ENCODE measurements around the gene LIMK2. TPM values are rescaled to one million over a fixed set of nuclear protein-coding genes. Genes with fewer than 3 reads are reported as not detected.
"Not testable (repeated sequence)": the region's sequence is repeated elsewhere in the genome, so short reads cannot be mapped to it uniquely, and the experiment has no call there.

The LIMK2 gene
- total RNA-seq, 2 donors from 2014 or later, result 59.5 to 61.4 TPM

DNA sequence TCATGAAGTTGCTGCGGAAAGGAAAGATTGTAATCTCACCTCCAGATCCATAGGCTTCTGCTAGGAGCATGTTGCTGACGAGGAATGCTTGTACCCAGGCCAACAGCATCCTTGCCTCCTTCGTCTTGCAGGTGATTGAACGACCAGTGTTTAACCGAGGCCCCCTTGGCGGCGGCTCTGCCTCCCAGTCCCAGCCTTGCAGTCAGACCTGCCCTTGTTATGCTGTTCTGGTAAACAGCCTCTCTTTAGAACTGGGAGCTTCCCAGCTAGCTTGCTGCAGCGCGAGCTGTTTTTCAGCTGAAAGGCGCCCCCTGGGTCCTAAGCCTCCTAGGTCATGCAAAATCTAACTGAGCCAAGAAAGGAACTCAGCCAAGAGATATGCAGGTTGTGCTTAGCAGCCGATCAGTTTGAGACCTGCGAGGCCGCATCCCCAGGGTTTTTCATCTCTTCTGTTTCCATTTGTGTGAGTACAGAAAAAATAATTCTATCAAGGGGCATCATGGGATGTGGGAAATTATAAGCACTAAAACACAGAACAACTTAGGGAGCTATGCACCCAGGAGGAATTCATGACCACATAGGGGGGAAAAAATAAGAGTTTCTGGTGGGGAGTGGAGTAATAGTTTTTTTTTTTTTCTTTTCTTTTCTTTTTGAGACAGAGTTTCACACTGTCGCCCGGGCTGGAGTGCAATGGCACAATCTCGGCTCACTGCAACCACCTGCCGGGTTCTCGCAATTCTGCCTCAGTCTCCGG is 80.3 kb downstream of the LIMK2 start, which contains the start of gene PIK3IP1:
PIK3IP1 (minus strand) TSS at position 253 of the 754 bp plus-strand sequence; CDS start at position 109, 144 bp downstream.
- Mint-ChIP-seq H3K4me3 (peak within 1 kb of the TSS; percentile 96), H3K4me1 (peaks cover 41% of the 10 kb centered on the region), H3K9me3 (no peaks in the 10 kb centered on the region), H3K36me3 (ENCODE audit: low read depth) (peaks cover 45% of the 10 kb centered on the region), H3K27ac (peak within 1 kb of the TSS; percentile 87), H3K27me3 (no peaks in the 10 kb centered on the region)
- peak; percentile 50 for ATAC-seq (replicated peaks)

GRCh38 chr22:31295360-31295759 is 83.3 kb downstream of the LIMK2 start:
- Mint-ChIP-seq H3K4me1 (peaks cover 35% of the 10 kb centered on the region), H3K27ac (peak overlapping the region; percentile 95), H3K4me3 (peak overlapping the region; percentile 90), H3K9me3 (no peaks in the 10 kb centered on the region), H3K36me3 (ENCODE audit: low read depth) (peaks cover 17% of the 10 kb centered on the region), H3K27me3 (no peaks in the 10 kb centered on the region)
- no peak for ATAC-seq (replicated peaks)

GRCh38 chr22:31295831-31296657 is 83.9 kb downstream of the LIMK2 start:
- peak; percentile 43 for ATAC-seq (replicated peaks)
- H3K4me3 Mint-ChIP-seq, result peak overlapping the region; percentile 90
- peaks cover 11% of the 10 kb centered on the region for H3K36me3 Mint-ChIP-seq (ENCODE audit: low read depth)
- H3K4me1 Mint-ChIP-seq, result peaks cover 39% of the 10 kb centered on the region
- no peaks in the 10 kb centered on the region for H3K27me3 Mint-ChIP-seq
- peak overlapping the region; percentile 95 for H3K27ac Mint-ChIP-seq
- H3K9me3 Mint-ChIP-seq, result no peaks in the 10 kb centered on the region

- H3K9me3 Mint-ChIP-seq, result no peaks in the 10 kb centered on the region
- no peaks in the 10 kb centered on the region for H3K27me3 Mint-ChIP-seq
- peaks cover 25% of the 10 kb centered on the region for H3K4me1 Mint-ChIP-seq
- no peaks in the 10 kb centered on the region for H3K36me3 Mint-ChIP-seq (ENCODE audit: low read depth)
- H3K27ac Mint-ChIP-seq, result peak overlapping the region; percentile 5
- no peak for ATAC-seq (replicated peaks)
- H3K4me3 Mint-ChIP-seq, result no peak overlapping the region
These were observed 88.8 kb downstream of the LIMK2 start for GRCh38 chr22:31300896-31301295.

DNA sequence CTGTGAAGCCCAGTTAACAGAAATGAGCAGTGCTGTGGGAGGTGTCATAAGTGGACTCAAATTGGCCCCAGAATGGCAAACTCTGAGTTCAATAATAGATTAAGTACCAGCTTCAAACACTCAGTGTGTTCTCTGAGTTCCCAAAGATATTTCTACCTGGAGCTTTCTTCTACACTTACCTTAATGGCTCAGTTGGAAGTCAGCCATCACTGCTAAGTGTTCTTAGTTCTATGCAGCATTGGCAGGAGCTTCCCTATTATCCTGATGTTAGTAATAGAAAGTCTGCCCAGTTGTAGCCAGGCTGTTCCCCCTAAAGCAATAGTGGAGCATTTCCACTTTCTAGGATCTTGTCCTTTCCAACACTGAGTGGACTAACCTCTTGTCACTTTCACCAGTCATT is 89.9 kb downstream of the LIMK2 start:
- H3K27me3 Mint-ChIP-seq, result no peaks in the 10 kb centered on the region
- ATAC-seq (replicated peaks), result no peak
- no peaks in the 10 kb centered on the region for H3K9me3 Mint-ChIP-seq
- no peak overlapping the region for H3K27ac Mint-ChIP-seq
- peaks cover 20% of the 10 kb centered on the region for H3K4me1 Mint-ChIP-seq
- H3K4me3 Mint-ChIP-seq, result no peak overlapping the region
- H3K36me3 Mint-ChIP-seq (ENCODE audit: low read depth), result peaks cover 7% of the 10 kb centered on the region

GRCh38 chr22:31302537-31302936 is 90.4 kb downstream of the LIMK2 start:
- Mint-ChIP-seq H3K27me3 (no peaks in the 10 kb centered on the region), H3K9me3 (no peaks in the 10 kb centered on the region), H3K4me1 (peaks cover 20% of the 10 kb centered on the region), H3K27ac (no peak overlapping the region), H3K4me3 (peak overlapping the region; percentile 31), H3K36me3 (ENCODE audit: low read depth) (peaks cover 7% of the 10 kb centered on the region)
- ATAC-seq (replicated peaks), result peak; percentile 26

DNA sequence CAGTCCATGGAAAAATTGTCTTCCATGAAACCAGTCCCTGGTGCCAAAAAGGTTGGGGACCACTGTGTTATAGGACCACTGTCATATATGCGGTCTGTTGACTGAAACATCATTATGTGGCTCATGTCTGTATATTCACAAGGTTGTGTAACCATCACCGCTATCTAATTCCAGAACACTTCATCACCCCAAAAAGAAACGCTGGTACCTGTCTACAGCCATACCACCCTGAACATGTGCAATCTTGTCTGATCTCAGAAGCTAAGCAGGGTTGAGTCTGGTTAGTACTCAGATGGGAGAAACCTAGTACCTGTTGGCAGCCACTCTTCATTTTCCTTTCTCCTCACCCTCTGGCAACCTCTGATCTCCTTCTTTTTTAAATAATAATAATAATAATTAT is 93.1 kb downstream of the LIMK2 start:
- H3K27me3 Mint-ChIP-seq, result no peaks in the 10 kb centered on the region
- H3K4me3 Mint-ChIP-seq, result no peak overlapping the region
- H3K4me1 Mint-ChIP-seq, result peaks cover 28% of the 10 kb centered on the region
- peaks cover 7% of the 10 kb centered on the region for H3K36me3 Mint-ChIP-seq (ENCODE audit: low read depth)
- ATAC-seq (replicated peaks), result no peak
- no peak overlapping the region for H3K27ac Mint-ChIP-seq
- no peaks in the 10 kb centered on the region for H3K9me3 Mint-ChIP-seq

DNA sequence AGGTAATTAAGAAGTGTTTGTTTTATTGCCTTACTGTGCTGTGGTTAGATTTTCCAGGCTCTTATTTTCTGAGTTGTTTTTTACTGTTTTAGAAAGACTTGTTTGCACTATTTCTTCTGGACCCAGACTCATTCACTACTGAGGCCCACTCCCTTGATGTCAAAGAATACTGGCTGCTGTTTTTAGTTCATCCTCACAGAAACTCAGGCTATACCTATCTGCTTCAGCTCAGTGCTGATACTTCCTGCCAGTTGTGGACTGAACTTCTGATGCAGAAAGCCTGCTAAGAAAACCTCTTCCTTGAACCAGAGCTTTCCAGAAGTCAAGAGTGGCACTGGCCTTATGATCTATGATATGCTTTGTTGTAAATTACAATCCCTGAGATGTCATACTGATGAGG is 96.1 kb downstream of the LIMK2 start:
- ATAC-seq (replicated peaks), result no peak
- H3K4me3 Mint-ChIP-seq, result peak overlapping the region; percentile 86

GRCh38 chr22:31313366-31314147 is 101.5 kb downstream of the LIMK2 start:
- Mint-ChIP-seq H3K9me3 (no peaks in the 10 kb centered on the region), H3K4me3 (no peak overlapping the region), H3K27me3 (no peaks in the 10 kb centered on the region), H3K36me3 (ENCODE audit: low read depth) (no peaks in the 10 kb centered on the region), H3K4me1 (peaks cover 12% of the 10 kb centered on the region), H3K27ac (peak overlapping the region; percentile 24)
- peak; percentile 81 for ATAC-seq (replicated peaks)

More for the DNA sequence above, 96.1 kb downstream of the LIMK2 start:
- no peaks in the 10 kb centered on the region for H3K27me3 Mint-ChIP-seq
- H3K9me3 Mint-ChIP-seq, result no peaks in the 10 kb centered on the region
- peak overlapping the region; percentile 77 for H3K27ac Mint-ChIP-seq
- peaks cover 7% of the 10 kb centered on the region for H3K36me3 Mint-ChIP-seq (ENCODE audit: low read depth)
- H3K4me1 Mint-ChIP-seq, result peaks cover 23% of the 10 kb centered on the region

GRCh38 chr22:31314220-31314619 is 102.1 kb downstream of the LIMK2 start:
- not testable (repeated sequence) for H3K36me3 Mint-ChIP-seq (ENCODE audit: low read depth); H3K4me1 Mint-ChIP-seq; H3K27me3 Mint-ChIP-seq; H3K9me3 Mint-ChIP-seq; H3K27ac Mint-ChIP-seq; ATAC-seq (replicated peaks); H3K4me3 Mint-ChIP-seq

- ATAC-seq (replicated peaks), result no peak
- Mint-ChIP-seq H3K4me3 (no peak overlapping the region), H3K36me3 (ENCODE audit: low read depth) (peaks cover 27% of the 10 kb centered on the region), H3K9me3 (no peaks in the 10 kb centered on the region), H3K4me1 (no peaks in the 10 kb centered on the region), H3K27me3 (no peaks in the 10 kb centered on the region), H3K27ac (no peak overlapping the region)
These were observed 109.3 kb downstream of the LIMK2 start for GRCh38 chr22:31321421-31321820.

DNA sequence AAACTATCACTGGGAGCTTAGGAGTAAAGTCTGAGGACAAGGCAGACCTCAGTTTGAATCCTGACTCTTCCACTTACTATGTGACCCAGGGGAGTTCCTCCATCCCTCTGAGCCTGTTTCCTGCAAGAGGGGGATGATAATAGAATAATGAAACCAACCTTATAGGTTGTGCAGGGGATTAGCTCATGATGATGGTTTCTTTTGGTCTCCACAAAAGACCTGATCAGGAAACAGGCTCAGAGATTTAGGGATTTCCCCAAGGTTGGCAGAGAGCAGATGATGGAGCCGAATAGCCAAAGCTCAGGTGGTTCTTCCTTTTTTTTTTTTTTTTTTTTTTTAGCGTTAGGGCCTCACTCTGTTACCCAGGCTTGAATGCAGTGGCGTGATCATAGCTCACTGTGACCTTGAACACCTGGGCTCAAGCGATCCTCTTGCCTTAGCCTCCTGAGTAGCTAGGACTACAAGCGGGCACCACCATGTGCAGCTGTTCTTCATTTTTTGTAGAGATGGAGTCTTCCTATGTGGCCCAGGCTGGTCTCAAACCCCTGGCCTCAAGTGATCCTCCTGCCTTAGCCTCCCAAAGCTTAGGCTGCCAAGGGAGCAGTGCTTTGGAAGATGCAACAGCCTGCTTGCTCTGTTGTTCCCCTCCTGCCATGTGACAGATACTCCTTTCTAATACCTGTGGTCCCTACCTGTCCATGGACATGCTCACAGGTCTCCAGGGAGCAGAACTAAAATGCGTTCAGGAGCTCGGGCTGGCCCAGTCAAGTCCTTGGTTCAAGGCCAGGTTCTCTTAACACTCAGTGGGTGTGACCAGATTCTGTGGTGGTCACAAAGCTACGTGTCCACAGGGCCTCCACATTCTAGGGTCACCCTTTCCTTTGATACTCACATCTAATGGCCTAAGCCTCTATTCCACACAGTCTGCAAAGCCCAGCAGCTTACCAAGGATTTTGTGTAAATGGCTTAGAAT is 111.8 kb downstream of the LIMK2 start:
- ATAC-seq (replicated peaks), result peak; percentile 46
- no peaks in the 10 kb centered on the region for H3K27me3 Mint-ChIP-seq
- no peak overlapping the region for H3K4me3 Mint-ChIP-seq
- no peaks in the 10 kb centered on the region for H3K4me1 Mint-ChIP-seq
- no peak overlapping the region for H3K27ac Mint-ChIP-seq
- H3K9me3 Mint-ChIP-seq, result no peaks in the 10 kb centered on the region
- H3K36me3 Mint-ChIP-seq (ENCODE audit: low read depth), result peaks cover 52% of the 10 kb centered on the region

GRCh38 chr22:31326877-31327276 is 114.8 kb downstream of the LIMK2 start:
- Mint-ChIP-seq H3K36me3 (ENCODE audit: low read depth) (peaks cover 82% of the 10 kb centered on the region), H3K27ac (no peak overlapping the region), H3K27me3 (no peaks in the 10 kb centered on the region), H3K4me3 (no peak overlapping the region), H3K4me1 (peaks cover 7% of the 10 kb centered on the region), H3K9me3 (no peaks in the 10 kb centered on the region)
- no peak for ATAC-seq (replicated peaks)
